BE2C (cell line): ENCODE results near the gene ECHDC3.
"Not testable (repeated sequence)": the region's sequence is repeated elsewhere in the genome, so short reads cannot be mapped to it uniquely, and the experiment has no call there.

Source experiments
- DNase-seq: peaks from one replicate; pipeline ENCODE4 v3.0.0-alpha.2; 2020
- H3K27me3 ChIP-seq: fragments of 250-450 bp; sonication (Bioruptor Pico); 2 replicates; pipeline ENCODE4 v1.5.1; 2020; ENCODE audit warnings: mild to moderate bottlenecking
- H3K36me3 ChIP-seq: fragments of 250-450 bp; sonication (Bioruptor Pico); 2 replicates; pipeline ENCODE4 v1.5.1; 2020; ENCODE audit warnings: mild to moderate bottlenecking
- H3K4me1 ChIP-seq: fragments of 250-450 bp; sonication (Bioruptor Pico); 2 replicates; pipeline ENCODE4 v1.5.1; 2020
- H3K4me3 ChIP-seq: 2 replicates; pipeline ENCODE4 v1.5.1; 2011; ENCODE audit warnings: low read depth, low read length
- H3K9me3 ChIP-seq: fragments of 250-450 bp; sonication (Bioruptor Pico); 2 replicates; pipeline ENCODE4 v1.5.1; 2020
- TF ChIP-seq, protein P1 (sequence below): IDR thresholded peaks from 2 replicates; pipeline ENCODE4 v1.5.1; 2012; ENCODE audit warnings: mild to moderate bottlenecking, low read depth, low read length

The ECHDC3 gene

DNA sequence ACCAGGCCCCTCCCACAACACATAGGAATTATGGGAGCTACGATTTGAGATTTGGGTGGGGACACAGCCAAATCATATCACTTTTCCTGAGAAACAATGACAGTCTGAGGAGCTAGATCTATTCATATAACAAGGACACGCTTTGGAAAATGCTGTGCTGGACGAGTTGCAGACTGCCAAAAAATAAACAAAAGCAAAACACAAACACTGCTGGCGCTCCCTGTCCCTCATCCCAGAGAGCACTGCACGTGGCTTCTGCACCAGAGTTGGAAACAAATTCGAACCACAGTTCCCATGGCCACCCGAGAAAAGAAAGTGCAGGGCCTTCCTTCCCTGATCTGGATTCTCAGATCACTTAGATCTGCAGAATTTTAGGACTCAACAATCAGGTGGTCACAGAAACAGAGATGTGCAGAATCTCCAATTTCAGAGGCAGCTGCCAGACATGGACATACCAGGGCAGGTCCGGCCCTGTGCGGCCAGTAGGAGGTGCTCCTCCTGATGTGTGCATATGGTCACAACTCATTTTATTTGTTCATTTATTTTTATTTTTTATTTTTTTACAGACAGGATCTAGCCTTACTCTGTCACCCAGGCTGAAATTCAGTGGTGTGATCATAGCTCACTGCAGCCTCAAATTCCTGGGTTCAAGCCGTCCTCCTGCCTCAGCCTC is 35.2 kb upstream of the ECHDC3 start:
- H3K4me3 ChIP-seq = no peak overlapping the region
- TF ChIP-seq, protein P1, sequence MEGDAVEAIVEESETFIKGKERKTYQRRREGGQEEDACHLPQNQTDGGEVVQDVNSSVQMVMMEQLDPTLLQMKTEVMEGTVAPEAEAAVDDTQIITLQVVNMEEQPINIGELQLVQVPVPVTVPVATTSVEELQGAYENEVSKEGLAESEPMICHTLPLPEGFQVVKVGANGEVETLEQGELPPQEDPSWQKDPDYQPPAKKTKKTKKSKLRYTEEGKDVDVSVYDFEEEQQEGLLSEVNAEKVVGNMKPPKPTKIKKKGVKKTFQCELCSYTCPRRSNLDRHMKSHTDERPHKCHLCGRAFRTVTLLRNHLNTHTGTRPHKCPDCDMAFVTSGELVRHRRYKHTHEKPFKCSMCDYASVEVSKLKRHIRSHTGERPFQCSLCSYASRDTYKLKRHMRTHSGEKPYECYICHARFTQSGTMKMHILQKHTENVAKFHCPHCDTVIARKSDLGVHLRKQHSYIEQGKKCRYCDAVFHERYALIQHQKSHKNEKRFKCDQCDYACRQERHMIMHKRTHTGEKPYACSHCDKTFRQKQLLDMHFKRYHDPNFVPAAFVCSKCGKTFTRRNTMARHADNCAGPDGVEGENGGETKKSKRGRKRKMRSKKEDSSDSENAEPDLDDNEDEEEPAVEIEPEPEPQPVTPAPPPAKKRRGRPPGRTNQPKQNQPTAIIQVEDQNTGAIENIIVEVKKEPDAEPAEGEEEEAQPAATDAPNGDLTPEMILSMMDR = no peak
- no peak for DNase-seq
- H3K36me3 ChIP-seq = no peaks in the 10 kb centered on the region
- no peaks in the 10 kb centered on the region for H3K27me3 ChIP-seq
- H3K9me3 ChIP-seq = no peaks in the 10 kb centered on the region
- no peaks in the 10 kb centered on the region for H3K4me1 ChIP-seq

DNA sequence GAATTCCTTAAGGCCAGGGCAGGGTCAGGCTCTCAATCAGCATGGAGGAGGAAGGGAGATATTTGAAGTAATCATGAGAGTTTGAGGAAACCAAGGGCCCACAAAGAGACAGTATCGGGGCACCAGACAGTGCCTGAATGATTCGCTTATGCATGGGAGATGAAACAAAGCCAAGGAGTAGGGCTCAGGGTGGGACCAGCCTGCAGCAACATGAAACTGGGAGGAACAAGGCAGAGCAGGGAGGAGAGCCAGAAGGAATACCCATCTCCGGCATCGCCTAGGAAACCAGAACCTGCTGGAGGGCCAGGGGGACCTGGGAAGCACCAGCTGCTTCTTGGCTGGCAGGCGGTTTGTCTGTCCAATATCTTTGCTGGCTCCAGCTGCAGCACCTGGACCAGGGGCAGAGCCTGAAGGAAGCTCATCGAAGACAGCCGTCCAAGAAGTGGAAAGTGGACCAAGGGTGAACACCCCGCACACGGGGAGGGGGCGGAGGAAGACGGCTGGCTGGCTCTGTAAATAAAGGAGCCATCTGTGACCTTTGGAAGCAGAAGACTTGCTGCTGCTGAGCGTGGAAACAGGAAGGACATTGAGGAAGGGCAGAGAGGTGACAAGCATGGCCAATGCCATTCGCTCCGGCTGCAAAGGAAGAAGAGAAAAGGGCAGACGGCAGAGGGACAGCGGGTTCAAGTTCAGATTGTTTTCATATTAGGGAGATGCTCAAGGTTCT is 34.4 kb upstream of the ECHDC3 start:
- H3K36me3 ChIP-seq = no peaks in the 10 kb centered on the region
- H3K9me3 ChIP-seq = no peaks in the 10 kb centered on the region
- no peaks in the 10 kb centered on the region for H3K4me1 ChIP-seq
- TF ChIP-seq, protein P1 = no peak
- no peak overlapping the region for H3K4me3 ChIP-seq
- DNase-seq = no peak
- H3K27me3 ChIP-seq = no peaks in the 10 kb centered on the region

DNA sequence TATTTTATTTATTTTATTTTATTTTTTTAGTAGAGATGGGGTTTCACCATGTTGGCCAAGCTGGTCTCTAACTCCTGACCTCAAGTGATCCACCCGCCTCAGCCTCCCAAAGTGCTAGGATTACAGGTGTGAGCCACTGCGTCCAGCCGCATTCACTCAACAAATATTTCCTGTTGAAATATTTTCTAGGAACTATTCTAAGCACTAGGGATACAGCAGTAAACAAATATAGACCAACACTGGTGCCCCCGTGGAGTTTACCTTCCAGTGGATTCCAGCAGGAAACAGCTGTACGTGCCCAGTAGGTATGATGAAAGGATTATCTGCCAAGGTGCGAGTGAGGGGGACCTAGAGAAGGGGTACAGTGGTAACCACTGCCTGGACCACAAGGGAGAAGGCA is 33.4 kb upstream of the ECHDC3 start:
- not testable (repeated sequence) for H3K4me1 ChIP-seq, H3K36me3 ChIP-seq, H3K4me3 ChIP-seq, DNase-seq, H3K27me3 ChIP-seq, H3K9me3 ChIP-seq

DNA sequence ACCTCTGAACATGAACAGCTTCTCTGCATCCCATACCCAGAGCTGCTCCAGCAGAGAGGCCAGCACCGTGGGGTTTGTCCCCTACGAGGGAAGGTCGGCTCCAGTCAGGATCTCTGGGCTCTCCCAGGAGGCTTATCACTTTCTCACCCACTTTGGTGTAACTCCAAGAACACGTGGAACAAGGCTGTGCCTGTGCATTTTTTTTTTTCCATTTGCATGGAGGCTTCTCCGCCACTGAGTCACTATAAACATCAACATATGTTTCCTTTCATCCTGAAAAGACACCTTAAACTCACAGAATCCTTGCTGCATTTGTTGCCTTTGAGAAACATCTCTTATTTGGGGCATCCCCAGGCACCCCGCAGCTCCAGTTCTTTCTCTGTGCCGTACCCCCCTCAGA is 29.4 kb upstream of the ECHDC3 start:
- H3K27me3 ChIP-seq = no peaks in the 10 kb centered on the region
- H3K9me3 ChIP-seq = no peaks in the 10 kb centered on the region
- H3K4me3 ChIP-seq = no peak overlapping the region
- no peak for DNase-seq
- H3K4me1 ChIP-seq = no peaks in the 10 kb centered on the region
- TF ChIP-seq, protein P1 = no peak
- no peaks in the 10 kb centered on the region for H3K36me3 ChIP-seq

DNA sequence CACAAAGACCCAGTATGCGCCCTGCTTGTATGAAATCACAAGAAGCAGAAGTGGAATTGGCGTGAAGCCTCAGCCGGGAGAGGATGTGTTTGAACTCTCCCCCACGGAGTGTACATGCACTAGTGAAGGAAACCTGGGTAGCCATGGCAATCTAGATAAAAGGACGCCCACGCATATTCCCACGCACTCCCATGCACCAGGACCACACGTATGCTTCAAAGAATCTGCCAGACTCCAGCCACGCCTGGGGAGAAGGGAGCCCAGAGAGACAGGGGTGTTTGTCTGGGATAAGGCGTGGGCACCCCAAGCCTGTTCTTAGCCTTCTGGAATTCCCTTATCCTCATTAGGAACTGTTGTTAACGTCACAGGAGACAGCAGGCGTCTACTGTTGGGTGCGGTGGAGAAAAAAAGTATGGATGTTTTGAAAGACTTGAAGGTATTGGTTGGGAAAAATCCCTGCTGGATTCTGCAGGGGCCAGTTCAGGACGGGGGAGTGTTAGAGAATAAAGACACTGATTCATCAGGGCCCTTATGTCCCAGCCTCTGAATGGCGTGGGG is 28.9 kb upstream of the ECHDC3 start:
- Histone ChIP-seq H3K4me3 (no peak overlapping the region), H3K27me3 (no peaks in the 10 kb centered on the region), H3K36me3 (no peaks in the 10 kb centered on the region), H3K4me1 (no peaks in the 10 kb centered on the region), H3K9me3 (no peaks in the 10 kb centered on the region)
- DNase-seq = no peak
- TF ChIP-seq, protein P1 = no peak

DNA sequence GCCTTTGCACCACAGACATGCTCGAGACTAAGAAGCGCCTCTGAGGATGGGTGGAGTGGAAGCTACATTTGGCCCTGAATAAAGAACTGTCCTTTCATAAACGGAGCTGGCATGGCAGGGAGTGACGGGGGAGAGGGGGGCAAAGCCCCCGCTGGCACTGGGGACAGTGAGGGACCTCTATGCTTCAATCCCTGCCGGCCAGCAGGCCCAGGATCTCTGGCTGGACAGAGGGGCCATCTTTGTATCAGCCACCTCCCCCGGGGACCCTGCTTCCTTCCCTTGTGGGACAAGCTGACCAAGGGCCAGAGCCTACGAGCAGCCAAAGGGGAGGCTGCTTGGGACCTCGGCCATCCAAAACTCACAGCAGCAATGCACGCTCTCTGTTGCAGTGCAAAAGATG is 28.2 kb upstream of the ECHDC3 start:
- H3K4me1 ChIP-seq = no peaks in the 10 kb centered on the region
- no peak for DNase-seq
- no peaks in the 10 kb centered on the region for H3K27me3 ChIP-seq
- H3K36me3 ChIP-seq = no peaks in the 10 kb centered on the region
- no peak overlapping the region for H3K4me3 ChIP-seq
- no peaks in the 10 kb centered on the region for H3K9me3 ChIP-seq
- TF ChIP-seq, protein P1 = no peak
